ENCODE data around the gene SH2D4B. TPM values are rescaled to one million over a fixed set of nuclear protein-coding genes. Genes with fewer than 3 reads are reported as not detected.

The SH2D4B gene
- total RNA-seq, 1 experiment from 2014 or later, result 0.24 TPM

- peak; percentile 94 to 99 for DNase-seq
- intact Hi-C loops (cut with micrococcal nuclease; ENCODE audit: unreplicated experiment), result loop anchor here (1.0 kb wide), 1 partner anchor 28 kb away; no protein-coding TSS in a partner anchor
- TF ChIP-seq CTCF (conservative IDR thresholded peaks at IDR 0.05) (no peak), EZH2 (IDR thresholded peaks at IDR 0.05; ENCODE audit: low read depth) (no peak)
- Histone ChIP-seq H3K4me2 (peak overlapping the region; percentile 80), H3K9me3 (ENCODE audit: insufficient read depth, low read depth) (no peaks in the 10 kb centered on the region), H3K27me3 (ENCODE audit: insufficient read depth, low read depth) (no peaks in the 10 kb centered on the region), H2AFZ (no peak overlapping the region), H3F3A (ENCODE audit: insufficient read depth, low read depth) (peaks cover 96% of the 10 kb centered on the region), H3K4me1 (replicated peaks; ENCODE audit: insufficient read depth) (peaks cover 98% of the 10 kb centered on the region), H4K20me1 (ENCODE audit: insufficient read depth) (no peaks in the 10 kb centered on the region), H3K27ac (peak overlapping the region; percentile 99), H3K4me3 (peak overlapping the region; percentile 21; the same call in 1 of the 2 replicates), H3K36me3 (ENCODE audit: low read depth) (peaks cover 37% of the 10 kb centered on the region), H3K9me2 (ENCODE audit: insufficient read depth) (no peaks in the 10 kb centered on the region), H3K79me2 (ENCODE audit: low read depth) (peaks cover 97% of the 10 kb centered on the region)
- CTCF ChIA-PET, result interaction anchor here (1.0 to 1.5 kb wide), 2 partner anchors 36 to 115 kb away, joined by 3 read pairs; no protein-coding TSS in a partner anchor
- BruUV-seq (replicated peaks), result no TSS peak
- POLR2A ChIA-PET (ENCODE audit: unreplicated experiment), result interaction anchor here (0.6 to 1.2 kb wide), 5 partner anchors 13 to 165 kb away, joined by 3 to 8 read pairs (median 4); no protein-coding TSS in a partner anchor
Observed at GRCh38 chr10:80498833-80499741, 38.6 kb upstream of the SH2D4B start.

GRCh38 chr10:80500572-80501380, 36.9 kb upstream of the SH2D4B start:
- Histone ChIP-seq H3K27ac (peak overlapping the region; percentile 99), H3F3A (ENCODE audit: insufficient read depth, low read depth) (peaks cover 98% of the 10 kb centered on the region), H3K36me3 (ENCODE audit: low read depth) (peaks cover 28% of the 10 kb centered on the region), H3K4me1 (replicated peaks; ENCODE audit: insufficient read depth) (peaks cover 98% of the 10 kb centered on the region), H2AFZ (no peak overlapping the region), H4K20me1 (ENCODE audit: insufficient read depth) (no peaks in the 10 kb centered on the region), H3K4me3 (peak overlapping the region; percentile 36; the same call in 1 of the 2 replicates), H3K27me3 (ENCODE audit: insufficient read depth, low read depth) (no peaks in the 10 kb centered on the region), H3K9me2 (ENCODE audit: insufficient read depth) (no peaks in the 10 kb centered on the region), H3K4me2 (peak overlapping the region; percentile 80), H3K9me3 (ENCODE audit: insufficient read depth, low read depth) (no peaks in the 10 kb centered on the region), H3K79me2 (ENCODE audit: low read depth) (peaks cover 91% of the 10 kb centered on the region)
- CTCF ChIA-PET, result interaction anchor here (0.6 to 1.5 kb wide), 5 partner anchors 11 to 38 kb away, joined by 3 to 6 read pairs (median 3); no protein-coding TSS in a partner anchor
- POLR2A ChIA-PET (ENCODE audit: unreplicated experiment), result interaction anchor here (0.6 to 1.1 kb wide), 5 partner anchors 34 to 421 kb away, joined by 3 to 8 read pairs (median 5); partner anchors contain the start of gene PRXL2A
- TF ChIP-seq EZH2 (IDR thresholded peaks at IDR 0.05; ENCODE audit: low read depth) (no peak), CTCF (conservative IDR thresholded peaks at IDR 0.05) (no peak)
- intact Hi-C loops (cut with micrococcal nuclease; ENCODE audit: unreplicated experiment), result loop anchor here (1.0 kb wide), 1 partner anchor 92 kb away; the partner anchor contains the start of gene PRXL2A
- BruUV-seq (replicated peaks), result no TSS peak
- peak; percentile 44 to 63 for DNase-seq

All from PC-9 (cell line).